ENCODE data around the gene ARHGEF17. TPM values are rescaled to one million over a fixed set of nuclear protein-coding genes. Genes with fewer than 3 reads are reported as not detected.

The ARHGEF17 gene, protein sequence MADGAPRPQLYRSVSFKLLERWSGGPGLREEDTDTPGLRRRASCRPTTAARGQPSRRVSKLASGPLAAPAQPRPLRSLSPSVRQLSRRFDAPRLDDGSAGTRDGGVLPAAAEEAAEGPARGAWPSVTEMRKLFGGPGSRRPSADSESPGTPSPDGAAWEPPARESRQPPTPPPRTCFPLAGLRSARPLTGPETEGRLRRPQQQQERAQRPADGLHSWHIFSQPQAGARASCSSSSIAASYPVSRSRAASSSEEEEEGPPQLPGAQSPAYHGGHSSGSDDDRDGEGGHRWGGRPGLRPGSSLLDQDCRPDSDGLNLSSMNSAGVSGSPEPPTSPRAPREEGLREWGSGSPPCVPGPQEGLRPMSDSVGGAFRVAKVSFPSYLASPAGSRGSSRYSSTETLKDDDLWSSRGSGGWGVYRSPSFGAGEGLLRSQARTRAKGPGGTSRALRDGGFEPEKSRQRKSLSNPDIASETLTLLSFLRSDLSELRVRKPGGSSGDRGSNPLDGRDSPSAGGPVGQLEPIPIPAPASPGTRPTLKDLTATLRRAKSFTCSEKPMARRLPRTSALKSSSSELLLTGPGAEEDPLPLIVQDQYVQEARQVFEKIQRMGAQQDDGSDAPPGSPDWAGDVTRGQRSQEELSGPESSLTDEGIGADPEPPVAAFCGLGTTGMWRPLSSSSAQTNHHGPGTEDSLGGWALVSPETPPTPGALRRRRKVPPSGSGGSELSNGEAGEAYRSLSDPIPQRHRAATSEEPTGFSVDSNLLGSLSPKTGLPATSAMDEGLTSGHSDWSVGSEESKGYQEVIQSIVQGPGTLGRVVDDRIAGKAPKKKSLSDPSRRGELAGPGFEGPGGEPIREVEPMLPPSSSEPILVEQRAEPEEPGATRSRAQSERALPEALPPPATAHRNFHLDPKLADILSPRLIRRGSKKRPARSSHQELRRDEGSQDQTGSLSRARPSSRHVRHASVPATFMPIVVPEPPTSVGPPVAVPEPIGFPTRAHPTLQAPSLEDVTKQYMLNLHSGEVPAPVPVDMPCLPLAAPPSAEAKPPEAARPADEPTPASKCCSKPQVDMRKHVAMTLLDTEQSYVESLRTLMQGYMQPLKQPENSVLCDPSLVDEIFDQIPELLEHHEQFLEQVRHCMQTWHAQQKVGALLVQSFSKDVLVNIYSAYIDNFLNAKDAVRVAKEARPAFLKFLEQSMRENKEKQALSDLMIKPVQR (N-terminal part only)
- 23.5 and 24.2 TPM in 2 replicates for total RNA-seq (2014; rRNA removed; shearing (Covaris generic))
- polyA plus RNA-seq (2016; fragmentation: Nextera tagmentation; extraction: Ambion mirVana) = 15.3 and 16.5 TPM in 2 replicates

DNA sequence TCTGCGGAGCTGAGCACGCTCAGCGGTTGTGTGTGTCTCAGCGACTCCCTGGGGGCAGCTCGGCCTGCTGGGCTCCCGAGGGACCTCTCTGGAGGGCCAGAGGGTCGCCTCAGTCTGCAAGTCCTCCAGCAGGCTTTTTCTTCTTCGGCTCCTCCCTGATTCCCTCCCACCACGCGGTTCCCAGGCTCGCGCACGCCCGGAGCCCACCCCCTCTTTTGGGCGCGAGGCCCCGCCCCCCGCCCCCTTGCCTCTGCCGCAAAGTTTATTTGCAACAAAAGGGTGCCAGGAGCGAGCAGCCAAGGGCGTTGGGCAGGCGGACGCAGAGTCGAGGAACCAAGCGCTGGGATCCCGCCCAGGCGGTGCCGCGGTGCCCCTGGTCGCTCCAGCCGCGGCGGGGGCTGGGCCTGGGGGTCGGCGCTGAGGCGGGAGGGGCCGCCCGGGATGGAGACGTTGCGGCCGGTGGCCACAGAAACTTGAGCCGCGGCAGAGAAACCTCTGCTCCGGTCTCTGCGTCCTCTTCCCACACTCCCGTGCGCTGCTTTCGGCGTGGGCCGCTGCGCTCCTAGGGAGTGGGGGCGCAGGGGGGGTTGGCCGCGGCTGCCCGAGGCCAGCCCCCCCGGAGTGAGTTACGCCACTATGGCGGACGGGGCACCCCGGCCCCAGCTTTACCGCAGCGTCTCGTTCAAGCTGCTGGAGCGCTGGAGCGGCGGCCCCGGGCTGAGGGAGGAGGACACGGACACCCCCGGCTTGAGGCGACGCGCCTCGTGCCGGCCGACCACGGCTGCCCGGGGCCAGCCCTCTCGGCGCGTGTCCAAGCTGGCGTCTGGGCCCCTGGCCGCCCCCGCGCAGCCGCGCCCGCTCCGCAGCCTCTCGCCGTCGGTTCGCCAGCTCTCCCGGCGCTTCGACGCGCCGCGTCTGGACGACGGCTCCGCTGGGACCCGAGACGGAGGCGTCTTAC, at the start of gene ARHGEF17:
TSS of gene ARHGEF17 (plus strand) at position 274 of the 958 bp plus-strand sequence. CDS start at position 637, 363 bp downstream.
- H3K36me3 ChIP-seq (ENCODE audit: low read depth) = no peaks in the 10 kb centered on the region
- peaks cover 40% of the 10 kb centered on the region for H3K79me2 ChIP-seq (ENCODE audit: insufficient read depth)
- peak within 1 kb of the TSS; percentile 96 for H3K9ac ChIP-seq
- H3K4me1 ChIP-seq (ENCODE audit: insufficient read depth) = peaks cover 36% of the 10 kb centered on the region
- no peaks in the 10 kb centered on the region for H3K9me2 ChIP-seq (ENCODE audit: insufficient read depth)
- H3K4me3 ChIP-seq = peak within 1 kb of the TSS; percentile 76
- 1% methylated on average over 67 to 71 of the region's 105 CpGs for WGBS, 2 experiments (ENCODE audit: low coverage in 1 of 2, low lambda C conversion rate in 2 of 2, missing lambda C conversion rate in 2 of 2)
- in situ Hi-C loops (cut with MboI) = no loop called here
- H3F3A ChIP-seq (ENCODE audit: insufficient read depth) = peaks cover 4% of the 10 kb centered on the region; the same call in 1 of the 2 replicates
- H3K27ac ChIP-seq = peak within 1 kb of the TSS; percentile 97
- H3K4me2 ChIP-seq (ENCODE audit: unreplicated experiment) = peak within 1 kb of the TSS; percentile 83
- peak within 1 kb of the TSS; percentile 59 for H2AFZ ChIP-seq
- no peaks in the 10 kb centered on the region for H3K27me3 ChIP-seq (replicated peaks; ENCODE audit: insufficient read depth)
- no peaks in the 10 kb centered on the region for H4K20me1 ChIP-seq (ENCODE audit: insufficient read depth)
- no peak for TF ChIP-seq EZH2 (IDR thresholded peaks at IDR 0.05; ENCODE audit: insufficient read depth, poor library complexity, severe bottlenecking)
- H3K9me3 ChIP-seq (ENCODE audit: low read depth) = no peaks in the 10 kb centered on the region
- DNase-seq = peak; percentile 91

GRCh38 chr11:73259406-73260126, 48.5 kb upstream of the ARHGEF17 start:
- Histone ChIP-seq H3K36me3 (ENCODE audit: low read depth) (no peaks in the 10 kb centered on the region), H3K4me3 (no peak overlapping the region), H3K9me2 (ENCODE audit: insufficient read depth) (no peaks in the 10 kb centered on the region), H3K4me1 (ENCODE audit: insufficient read depth) (peaks cover 30% of the 10 kb centered on the region), H3K9me3 (ENCODE audit: low read depth) (no peaks in the 10 kb centered on the region), H3K9ac (no peak overlapping the region), H3K27ac (no peak overlapping the region), H3K79me2 (ENCODE audit: insufficient read depth) (no peaks in the 10 kb centered on the region), H3F3A (ENCODE audit: insufficient read depth) (peaks cover 23% of the 10 kb centered on the region), H2AFZ (no peak overlapping the region), H3K27me3 (replicated peaks; ENCODE audit: insufficient read depth) (no peaks in the 10 kb centered on the region), H4K20me1 (ENCODE audit: insufficient read depth) (no peaks in the 10 kb centered on the region), H3K4me2 (ENCODE audit: unreplicated experiment) (no peak overlapping the region)
- DNase-seq = no peak
- in situ Hi-C loops (cut with MboI) = no loop called here
- TF ChIP-seq EZH2 (IDR thresholded peaks at IDR 0.05; ENCODE audit: insufficient read depth, poor library complexity, severe bottlenecking) (no peak), EZH2phosphoT487 (IDR thresholded peaks at IDR 0.05; ENCODE audit: insufficient read depth, low read depth) (no peak)
- WGBS, 2 experiments (ENCODE audit: low coverage in 1 of 2, low lambda C conversion rate in 2 of 2, missing lambda C conversion rate in 2 of 2) = 98% methylated on average over 3 of the region's 3 CpGs

GRCh38 chr11:73260127-73260457, 48.0 kb upstream of the ARHGEF17 start:
- no peak overlapping the region for H3K9ac ChIP-seq
- H3K9me2 ChIP-seq (ENCODE audit: insufficient read depth) = no peaks in the 10 kb centered on the region
- peaks cover 23% of the 10 kb centered on the region for H3F3A ChIP-seq (ENCODE audit: insufficient read depth)
- no peak overlapping the region for H3K4me3 ChIP-seq
- H3K36me3 ChIP-seq (ENCODE audit: low read depth) = no peaks in the 10 kb centered on the region
- H3K79me2 ChIP-seq (ENCODE audit: insufficient read depth) = no peaks in the 10 kb centered on the region
- H3K4me1 ChIP-seq (ENCODE audit: insufficient read depth) = peaks cover 30% of the 10 kb centered on the region
- H4K20me1 ChIP-seq (ENCODE audit: insufficient read depth) = no peaks in the 10 kb centered on the region
- in situ Hi-C loops (cut with MboI) = no loop called here
- TF ChIP-seq EZH2 (IDR thresholded peaks at IDR 0.05; ENCODE audit: insufficient read depth, poor library complexity, severe bottlenecking) = no peak
- TF ChIP-seq EZH2phosphoT487 (IDR thresholded peaks at IDR 0.05; ENCODE audit: insufficient read depth, low read depth) = no peak
- H3K27me3 ChIP-seq (replicated peaks; ENCODE audit: insufficient read depth) = no peaks in the 10 kb centered on the region
- H3K27ac ChIP-seq = no peak overlapping the region
- H3K9me3 ChIP-seq (ENCODE audit: low read depth) = no peaks in the 10 kb centered on the region
- no peak overlapping the region for H2AFZ ChIP-seq
- H3K4me2 ChIP-seq (ENCODE audit: unreplicated experiment) = no peak overlapping the region
- no peak for DNase-seq

All from GM23248 (cell line).